Upper lobe of left lung (tissue), 4 donors: ENCODE measurements around the gene APBA3.

Experiments used
- CTCF ChIP-seq, 6 experiments: fragments of 450-650 bp in 4 of 6; fragments of 200-600 bp in 2 of 6; sonication (generic) in 2 of 6; IDR thresholded peaks; one replicate each; pipeline ENCODE4 v1.5.1; 2016 to 2019; ENCODE audit warnings: antibody characterized with exemption in 6 of 6
- POLR2A ChIP-seq, 4 donors: fragments of 450-650 bp; IDR thresholded peaks; one replicate each; pipeline ENCODE4 v1.5.1; 2016 to 2017; ENCODE audit warnings: antibody characterized with exemption in 4 of 4, mild to moderate bottlenecking in 2 of 4
- POLR2AphosphoS5 ChIP-seq, 2 donors: sonication (generic); formaldehyde crosslinking; IDR thresholded peaks; one replicate each; pipeline ENCODE4 v1.5.1; 2017; ENCODE audit warnings: antibody characterized with exemption in 2 of 2

GRCh38 chr19:3707868-3708206 is 53.7 kb downstream of the APBA3 start:
- TF ChIP-seq CTCF (IDR thresholded peaks at IDR 0.05) (no peak), POLR2A (IDR thresholded peaks at IDR 0.05) (no peak), POLR2AphosphoS5 (IDR thresholded peaks at IDR 0.05) (no peak)
